HepG2 (cell line): ENCODE measurements around the gene RIPK3. TPM values are rescaled to one million over a fixed set of nuclear protein-coding genes. Genes with fewer than 3 reads are reported as not detected.
A peak's percentile ranks its signal among the peaks of the same experiment; 100 is the strongest.

Source experiments
- AHR ChIP-seq: IDR thresholded peaks from 2 replicates; pipeline ENCODE4 v1.6.1; 2018; ENCODE audit warnings: missing genetic modification reagents, missing compliant biosample characterization
- BORCS8-MEF2B ChIP-seq: sonication (generic); formaldehyde crosslinking; IDR thresholded peaks from 2 replicates; pipeline ENCODE4 v1.8.0; 2022; ENCODE audit warnings: mild to moderate bottlenecking, missing genetic modification reagents
- ETV5 ChIP-seq: IDR thresholded peaks from 2 replicates; pipeline ENCODE4 v1.6.1; 2018; ENCODE audit warnings: missing biosample characterization, missing genetic modification reagents, inconsistent platforms, borderline replicate concordance
- MAFG ChIP-seq: sonication (generic); formaldehyde crosslinking; IDR thresholded peaks from 2 replicates; pipeline ENCODE4 v1.5.1; 2020; ENCODE audit warnings: mild to moderate bottlenecking, missing genetic modification reagents
- MXI1 ChIP-seq: IDR thresholded peaks from 3 replicates; pipeline ENCODE4 v1.6.1; 2012; ENCODE audit warnings: low read depth, low read length, inconsistent platforms, borderline replicate concordance
- POLR2A ChIP-seq, 2 experiments: IDR thresholded peaks; 2 replicates each; pipeline ENCODE4 v1.6.1; 2011; ENCODE audit warnings: low read depth in 2 of 2, low read length in 2 of 2, mild to moderate bottlenecking in 1 of 2, moderate library complexity in 1 of 2; ENCODE audit not compliant: insufficient read depth in 1 of 2
- RBM22 ChIP-seq: fragments of 200-400 bp; formaldehyde crosslinking; optimal IDR thresholded peaks from 2 replicates; pipeline ENCODE3; 2017; ENCODE audit warnings: mild to moderate bottlenecking, low read length, moderate library complexity
- REPIN1 ChIP-seq: sonication (generic); formaldehyde crosslinking; IDR thresholded peaks from 2 replicates; pipeline ENCODE4 v1.8.0; 2022; ENCODE audit warnings: missing genetic modification reagents, low read depth, mild to moderate bottlenecking, borderline replicate concordance
- SIX4 ChIP-seq: sonication (generic); formaldehyde crosslinking; IDR thresholded peaks from 2 replicates; pipeline ENCODE4 v1.4.0; 2020; ENCODE audit warnings: missing genetic modification reagents
- YEATS2 ChIP-seq: sonication (generic); formaldehyde crosslinking; IDR thresholded peaks from 2 replicates; pipeline ENCODE4 v1.4.0; 2020; ENCODE audit warnings: missing genetic modification reagents, borderline replicate concordance
- ZKSCAN5 ChIP-seq: sonication (generic); formaldehyde crosslinking; IDR thresholded peaks from 2 replicates; pipeline ENCODE4 v1.5.1; 2020; ENCODE audit warnings: mild to moderate bottlenecking, missing genetic modification reagents
- ZNF383 ChIP-seq: sonication (generic); formaldehyde crosslinking; IDR thresholded peaks from 2 replicates; pipeline ENCODE4 v1.4.0; 2020; ENCODE audit warnings: missing genetic modification reagents, mild to moderate bottlenecking, borderline replicate concordance
- ZNF510 ChIP-seq: sonication (generic); formaldehyde crosslinking; IDR thresholded peaks from 2 replicates; pipeline ENCODE4 v1.4.0; 2020; ENCODE audit warnings: low read depth, mild to moderate bottlenecking, missing genetic modification reagents
- polyA plus RNA-seq, 8 experiments: library from polyadenylated mRNA; depleted of rRNA in 3 of 8; stranded (reverse) in 7 of 8; unstranded in 1 of 8; fragments of >200 nt; fragmentation: Illumina TruSeq in 4 of 8; extraction: Trizol in 4 of 8; gene quantifications; 2 replicates each; pipeline versions ENCODE4 v1.2.1 to v1.2.3, GENCODE V29; 2011 to 2016; ENCODE audit warnings: low read depth in 4 of 8, missing spikeins in 1 of 8, mixed read lengths in 1 of 8; ENCODE audit not compliant: insufficient read depth in 1 of 8
- total RNA-seq, 5 experiments: library from RNA; depleted of rRNA; stranded (reverse); fragments of >200 nt; fragmentation: Illumina TruSeq; extraction: Trizol; gene quantifications; 2 replicates each; pipeline ENCODE4 v1.2.3, GENCODE V29; 2016; ENCODE audit warnings: low read depth in 1 of 5
- TF ChIP-seq, protein P1 (sequence below): sonication (generic); formaldehyde crosslinking; conservative IDR thresholded peaks from 2 replicates; pipeline ENCODE4 v1.8.0; 2022; ENCODE audit warnings: low read depth, missing genetic modification reagents
- TF ChIP-seq, protein P2 (sequence below): IDR thresholded peaks from 2 replicates; pipeline ENCODE4 v1.6.1; 2016; ENCODE audit warnings: missing biosample characterization, missing genetic modification reagents, low read depth
- TF ChIP-seq, protein P3 (sequence below): IDR thresholded peaks from 2 replicates; pipeline ENCODE4 v1.6.1; 2012; ENCODE audit warnings: low read length, improper control_type of control experiment
- TF ChIP-seq, protein P4 (sequence below): IDR thresholded peaks from 2 replicates; pipeline ENCODE4 v1.6.1; 2016; ENCODE audit warnings: missing compliant biosample characterization, missing genetic modification reagents, borderline replicate concordance
- TF ChIP-seq, protein P5 (sequence below), 2 experiments: IDR thresholded peaks; 2 replicates each; pipeline ENCODE4 v1.6.1; 2011 to 2012; ENCODE audit warnings: low read length in 2 of 2, borderline replicate concordance in 1 of 2, low read depth in 1 of 2, mild to moderate bottlenecking in 1 of 2, moderate library complexity in 1 of 2

Gene RIPK3
- total and polyA plus RNA-seq, 2 of the 13 experiments (the other 11 are each of a cell fraction or from before 2014, with no cell fraction given): not detected

DNA sequence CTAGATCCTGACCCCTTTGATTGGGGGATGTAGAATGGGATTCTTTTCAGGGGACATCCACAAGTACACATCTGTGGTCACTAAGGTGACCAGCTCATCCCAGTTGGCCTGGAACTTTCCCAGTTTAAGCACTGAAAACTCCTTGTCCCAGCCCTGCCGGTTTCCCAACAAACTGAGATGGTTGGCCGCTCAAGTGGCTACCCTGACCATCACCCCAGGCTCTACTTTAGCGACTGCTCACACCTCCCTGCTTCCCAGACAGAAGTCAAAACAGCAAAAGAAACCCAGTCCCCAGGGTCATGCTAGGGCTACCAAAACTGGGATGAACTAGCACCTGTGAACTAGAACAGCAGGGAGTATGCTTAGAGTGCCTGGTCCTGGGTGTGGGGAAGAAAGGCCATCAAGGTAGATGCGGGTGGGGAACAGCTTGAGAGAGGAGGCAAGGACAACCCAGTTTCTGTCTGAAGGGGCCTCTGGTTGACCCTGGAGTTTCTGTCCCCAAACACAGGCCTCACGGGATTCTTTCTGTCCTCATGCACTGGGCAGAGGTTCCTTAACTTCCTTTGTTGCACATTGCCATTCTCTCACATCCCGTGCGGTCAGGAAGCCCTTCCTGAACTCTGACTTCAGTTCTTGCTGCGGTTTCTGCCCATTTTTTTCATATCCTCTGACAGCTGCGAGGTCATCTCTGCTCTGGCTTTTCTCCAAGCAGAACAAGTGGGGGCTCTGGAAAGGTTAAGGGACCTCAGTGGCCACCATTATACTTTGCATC is 26.9 kb downstream of the RIPK3 start (continued):
- TF ChIP-seq BORCS8-MEF2B (CRISPR knock-in tag) (no peak), REPIN1 (CRISPR knock-in tag) (no peak), MAFG (no peak), SIX4 (CRISPR knock-in tag) (no peak), POLR2A (IDR thresholded peaks at IDR 0.05; ENCODE audit: insufficient read depth in 1 of 2, low read depth in 2 of 2, low read length in 2 of 2) (no peak), MXI1 (no peak), RBM22 (peak; percentile 83), ZNF510 (CRISPR knock-in tag) (no peak), AHR (no peak), ZNF383 (no peak), YEATS2 (CRISPR knock-in tag) (0 out of 2 replicates have a peak, but pooled peaks have one; percentile 31), ETV5 (CRISPR knock-in tag) (no peak), ZKSCAN5 (no peak)
- TF ChIP-seq, protein P1, sequence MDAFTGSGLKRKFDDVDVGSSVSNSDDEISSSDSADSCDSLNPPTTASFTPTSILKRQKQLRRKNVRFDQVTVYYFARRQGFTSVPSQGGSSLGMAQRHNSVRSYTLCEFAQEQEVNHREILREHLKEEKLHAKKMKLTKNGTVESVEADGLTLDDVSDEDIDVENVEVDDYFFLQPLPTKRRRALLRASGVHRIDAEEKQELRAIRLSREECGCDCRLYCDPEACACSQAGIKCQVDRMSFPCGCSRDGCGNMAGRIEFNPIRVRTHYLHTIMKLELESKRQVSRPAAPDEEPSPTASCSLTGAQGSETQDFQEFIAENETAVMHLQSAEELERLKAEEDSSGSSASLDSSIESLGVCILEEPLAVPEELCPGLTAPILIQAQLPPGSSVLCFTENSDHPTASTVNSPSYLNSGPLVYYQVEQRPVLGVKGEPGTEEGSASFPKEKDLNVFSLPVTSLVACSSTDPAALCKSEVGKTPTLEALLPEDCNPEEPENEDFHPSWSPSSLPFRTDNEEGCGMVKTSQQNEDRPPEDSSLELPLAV (CRISPR knock-in tag): no peak
- TF ChIP-seq, protein P2, sequence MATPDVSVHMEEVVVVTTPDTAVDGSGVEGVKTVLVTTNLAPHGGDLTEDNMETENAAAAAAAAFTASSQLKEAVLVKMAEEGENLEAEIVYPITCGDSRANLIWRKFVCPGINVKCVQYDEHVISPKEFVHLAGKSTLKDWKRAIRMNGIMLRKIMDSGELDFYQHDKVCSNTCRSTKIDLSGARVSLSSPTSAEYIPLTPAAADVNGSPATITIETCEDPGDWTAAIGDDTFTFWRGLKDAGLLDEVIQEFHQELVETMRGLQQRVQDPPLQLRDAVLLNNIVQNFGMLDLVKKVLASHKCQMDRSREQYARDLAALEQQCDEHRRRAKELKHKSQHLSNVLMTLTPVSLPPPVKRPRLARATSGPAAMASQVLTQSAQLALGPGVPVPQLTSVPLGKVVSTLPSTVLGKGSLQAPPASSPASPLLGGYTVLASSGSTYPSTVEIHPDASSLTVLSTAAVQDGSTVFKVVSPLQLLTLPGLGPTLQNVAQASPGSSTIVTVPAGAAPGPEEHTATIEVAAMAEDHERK (CRISPR knock-in tag): no peak
- TF ChIP-seq, protein P3, sequence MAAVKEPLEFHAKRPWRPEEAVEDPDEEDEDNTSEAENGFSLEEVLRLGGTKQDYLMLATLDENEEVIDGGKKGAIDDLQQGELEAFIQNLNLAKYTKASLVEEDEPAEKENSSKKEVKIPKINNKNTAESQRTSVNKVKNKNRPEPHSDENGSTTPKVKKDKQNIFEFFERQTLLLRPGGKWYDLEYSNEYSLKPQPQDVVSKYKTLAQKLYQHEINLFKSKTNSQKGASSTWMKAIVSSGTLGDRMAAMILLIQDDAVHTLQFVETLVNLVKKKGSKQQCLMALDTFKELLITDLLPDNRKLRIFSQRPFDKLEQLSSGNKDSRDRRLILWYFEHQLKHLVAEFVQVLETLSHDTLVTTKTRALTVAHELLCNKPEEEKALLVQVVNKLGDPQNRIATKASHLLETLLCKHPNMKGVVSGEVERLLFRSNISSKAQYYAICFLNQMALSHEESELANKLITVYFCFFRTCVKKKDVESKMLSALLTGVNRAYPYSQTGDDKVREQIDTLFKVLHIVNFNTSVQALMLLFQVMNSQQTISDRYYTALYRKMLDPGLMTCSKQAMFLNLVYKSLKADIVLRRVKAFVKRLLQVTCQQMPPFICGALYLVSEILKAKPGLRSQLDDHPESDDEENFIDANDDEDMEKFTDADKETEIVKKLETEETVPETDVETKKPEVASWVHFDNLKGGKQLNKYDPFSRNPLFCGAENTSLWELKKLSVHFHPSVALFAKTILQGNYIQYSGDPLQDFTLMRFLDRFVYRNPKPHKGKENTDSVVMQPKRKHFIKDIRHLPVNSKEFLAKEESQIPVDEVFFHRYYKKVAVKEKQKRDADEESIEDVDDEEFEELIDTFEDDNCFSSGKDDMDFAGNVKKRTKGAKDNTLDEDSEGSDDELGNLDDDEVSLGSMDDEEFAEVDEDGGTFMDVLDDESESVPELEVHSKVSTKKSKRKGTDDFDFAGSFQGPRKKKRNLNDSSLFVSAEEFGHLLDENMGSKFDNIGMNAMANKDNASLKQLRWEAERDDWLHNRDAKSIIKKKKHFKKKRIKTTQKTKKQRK: no peak
- TF ChIP-seq, protein P4, sequence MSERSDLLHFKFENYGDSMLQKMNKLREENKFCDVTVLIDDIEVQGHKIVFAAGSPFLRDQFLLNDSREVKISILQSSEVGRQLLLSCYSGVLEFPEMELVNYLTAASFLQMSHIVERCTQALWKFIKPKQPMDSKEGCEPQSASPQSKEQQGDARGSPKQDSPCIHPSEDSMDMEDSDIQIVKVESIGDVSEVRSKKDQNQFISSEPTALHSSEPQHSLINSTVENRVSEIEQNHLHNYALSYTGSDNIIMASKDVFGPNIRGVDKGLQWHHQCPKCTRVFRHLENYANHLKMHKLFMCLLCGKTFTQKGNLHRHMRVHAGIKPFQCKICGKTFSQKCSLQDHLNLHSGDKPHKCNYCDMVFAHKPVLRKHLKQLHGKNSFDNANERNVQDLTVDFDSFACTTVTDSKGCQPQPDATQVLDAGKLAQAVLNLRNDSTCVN (CRISPR knock-in tag): no peak
- TF ChIP-seq, protein P5, sequence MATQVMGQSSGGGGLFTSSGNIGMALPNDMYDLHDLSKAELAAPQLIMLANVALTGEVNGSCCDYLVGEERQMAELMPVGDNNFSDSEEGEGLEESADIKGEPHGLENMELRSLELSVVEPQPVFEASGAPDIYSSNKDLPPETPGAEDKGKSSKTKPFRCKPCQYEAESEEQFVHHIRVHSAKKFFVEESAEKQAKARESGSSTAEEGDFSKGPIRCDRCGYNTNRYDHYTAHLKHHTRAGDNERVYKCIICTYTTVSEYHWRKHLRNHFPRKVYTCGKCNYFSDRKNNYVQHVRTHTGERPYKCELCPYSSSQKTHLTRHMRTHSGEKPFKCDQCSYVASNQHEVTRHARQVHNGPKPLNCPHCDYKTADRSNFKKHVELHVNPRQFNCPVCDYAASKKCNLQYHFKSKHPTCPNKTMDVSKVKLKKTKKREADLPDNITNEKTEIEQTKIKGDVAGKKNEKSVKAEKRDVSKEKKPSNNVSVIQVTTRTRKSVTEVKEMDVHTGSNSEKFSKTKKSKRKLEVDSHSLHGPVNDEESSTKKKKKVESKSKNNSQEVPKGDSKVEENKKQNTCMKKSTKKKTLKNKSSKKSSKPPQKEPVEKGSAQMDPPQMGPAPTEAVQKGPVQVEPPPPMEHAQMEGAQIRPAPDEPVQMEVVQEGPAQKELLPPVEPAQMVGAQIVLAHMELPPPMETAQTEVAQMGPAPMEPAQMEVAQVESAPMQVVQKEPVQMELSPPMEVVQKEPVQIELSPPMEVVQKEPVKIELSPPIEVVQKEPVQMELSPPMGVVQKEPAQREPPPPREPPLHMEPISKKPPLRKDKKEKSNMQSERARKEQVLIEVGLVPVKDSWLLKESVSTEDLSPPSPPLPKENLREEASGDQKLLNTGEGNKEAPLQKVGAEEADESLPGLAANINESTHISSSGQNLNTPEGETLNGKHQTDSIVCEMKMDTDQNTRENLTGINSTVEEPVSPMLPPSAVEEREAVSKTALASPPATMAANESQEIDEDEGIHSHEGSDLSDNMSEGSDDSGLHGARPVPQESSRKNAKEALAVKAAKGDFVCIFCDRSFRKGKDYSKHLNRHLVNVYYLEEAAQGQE (IDR thresholded peaks at IDR 0.05; ENCODE audit: borderline replicate concordance in 1 of 2, low read depth in 1 of 2, low read length in 2 of 2): no peak
